GM19397 (cell line): ENCODE data around the gene PADI6.

Source experiments
- ATAC-seq: cut with Tn5 transposase; IDR thresholded peaks from one replicate; pipeline ENCODE4 v1.9.1; 2021; ENCODE audit warnings: mild to moderate bottlenecking, moderate library complexity; ENCODE audit not compliant: unreplicated experiment

Gene PADI6

DNA sequence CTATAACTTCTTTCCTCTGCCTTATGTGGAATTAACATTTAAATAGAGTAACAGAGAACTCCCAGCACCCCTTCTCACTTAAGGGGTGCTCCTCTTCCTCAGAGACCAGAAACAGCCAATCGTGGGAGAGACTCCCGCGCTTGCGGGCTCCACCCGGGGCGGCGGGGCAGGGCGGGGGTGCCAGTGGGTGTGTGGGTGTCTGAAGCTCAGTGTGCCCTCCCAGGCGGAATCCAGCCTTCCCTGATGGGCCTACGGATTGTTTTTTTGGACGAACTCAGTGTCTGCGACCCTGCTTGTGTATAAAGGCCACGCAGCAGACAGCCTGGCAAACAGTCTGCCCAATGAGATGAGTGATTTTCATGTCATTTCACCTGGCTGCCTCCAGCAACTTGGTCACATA is 61.3 kb downstream of the PADI6 start:
- no peak for ATAC-seq

DNA sequence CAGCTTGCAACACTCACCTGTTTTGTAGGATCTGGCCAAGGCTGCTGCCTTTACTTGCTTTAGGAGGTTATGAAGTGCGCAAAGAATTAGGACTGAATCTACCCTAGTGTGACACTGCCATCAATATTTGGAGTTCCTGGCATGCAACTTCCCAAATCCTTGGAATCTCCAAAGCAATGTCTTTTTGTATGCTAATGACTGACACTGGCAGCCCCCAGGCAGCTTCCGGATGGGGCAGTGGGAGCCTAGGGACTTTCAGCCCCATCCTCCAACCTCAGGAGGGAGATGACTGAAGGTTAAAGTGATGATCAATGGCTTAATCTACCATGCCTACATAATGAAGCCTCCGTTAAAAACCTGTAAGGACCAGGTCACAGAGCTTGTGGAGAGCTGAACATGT is 62.0 kb downstream of the PADI6 start:
- no peak for ATAC-seq

DNA sequence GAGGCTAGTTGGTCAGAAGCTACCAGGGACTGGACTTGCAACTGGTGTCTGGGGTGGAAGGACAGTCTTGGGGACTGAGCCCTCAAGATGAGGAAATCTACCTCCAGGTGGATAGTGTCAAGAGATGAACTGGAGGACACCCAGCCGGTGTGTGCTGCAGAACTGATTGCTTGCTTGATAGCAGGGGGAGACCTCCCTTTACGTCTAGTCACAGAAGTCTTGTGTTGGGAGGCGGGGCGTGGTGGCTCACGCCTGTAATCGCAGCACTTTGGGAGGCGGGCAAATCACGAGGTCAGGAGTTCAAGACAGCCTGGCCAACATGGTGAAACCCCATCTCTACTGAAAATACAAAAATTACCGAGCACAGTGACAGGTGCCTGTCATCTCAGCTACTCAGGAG is 62.6 kb downstream of the PADI6 start:
- ATAC-seq: no peak

DNA sequence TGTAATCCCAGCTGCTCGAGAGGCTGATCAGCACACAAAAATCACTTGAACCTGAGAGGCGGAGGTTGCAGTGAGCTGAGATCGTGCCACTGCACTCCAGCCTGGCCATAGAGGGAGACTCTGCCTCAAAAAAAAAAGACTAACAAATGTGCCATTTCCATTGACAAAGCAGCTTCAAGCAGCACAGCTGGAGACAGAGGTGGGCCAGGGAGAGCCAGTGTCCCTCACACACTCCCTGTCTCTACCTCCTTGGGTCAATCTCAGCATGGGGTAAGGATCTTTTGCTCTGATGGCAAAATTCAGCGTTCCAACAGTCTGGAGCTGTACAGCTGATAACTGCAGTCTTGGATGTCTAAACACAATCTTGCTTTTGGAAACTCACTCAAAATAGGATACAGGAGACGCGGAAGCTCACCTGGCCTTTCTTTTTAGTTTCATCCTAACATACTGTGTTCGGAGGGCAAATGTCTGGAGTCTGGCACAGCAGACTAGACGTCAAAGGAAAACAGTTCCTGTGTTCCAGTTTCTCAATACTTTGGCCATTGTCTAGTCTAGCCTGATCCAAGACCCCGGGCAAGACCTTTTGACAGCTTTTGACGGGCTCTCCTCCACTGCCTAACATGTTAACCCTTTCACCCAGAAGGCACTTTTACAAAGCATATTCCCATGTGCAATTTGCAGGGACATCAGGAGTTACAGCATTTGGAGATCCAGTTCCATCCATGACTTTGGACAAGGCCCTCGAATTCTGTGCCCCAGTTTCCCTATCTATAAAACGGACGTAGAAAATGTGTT is 64.6 kb downstream of the PADI6 start:
- no peak for ATAC-seq

DNA sequence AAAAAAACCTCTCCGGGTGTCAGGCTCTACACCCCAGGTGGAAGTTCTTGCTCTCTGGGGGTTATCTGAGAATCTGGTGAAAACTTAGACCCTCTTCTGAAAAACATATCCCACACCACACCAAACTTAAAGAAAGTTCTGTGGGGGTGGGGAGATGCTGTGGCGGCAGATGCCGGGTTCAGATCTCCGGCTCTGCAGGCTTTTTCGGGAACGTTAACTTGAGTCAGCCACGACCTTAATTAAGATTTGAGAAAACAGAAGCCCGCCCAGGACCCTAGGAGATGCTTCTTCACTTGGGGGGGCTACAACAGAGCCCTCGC is 65.2 kb downstream of the PADI6 start:
- ATAC-seq: no peak

DNA sequence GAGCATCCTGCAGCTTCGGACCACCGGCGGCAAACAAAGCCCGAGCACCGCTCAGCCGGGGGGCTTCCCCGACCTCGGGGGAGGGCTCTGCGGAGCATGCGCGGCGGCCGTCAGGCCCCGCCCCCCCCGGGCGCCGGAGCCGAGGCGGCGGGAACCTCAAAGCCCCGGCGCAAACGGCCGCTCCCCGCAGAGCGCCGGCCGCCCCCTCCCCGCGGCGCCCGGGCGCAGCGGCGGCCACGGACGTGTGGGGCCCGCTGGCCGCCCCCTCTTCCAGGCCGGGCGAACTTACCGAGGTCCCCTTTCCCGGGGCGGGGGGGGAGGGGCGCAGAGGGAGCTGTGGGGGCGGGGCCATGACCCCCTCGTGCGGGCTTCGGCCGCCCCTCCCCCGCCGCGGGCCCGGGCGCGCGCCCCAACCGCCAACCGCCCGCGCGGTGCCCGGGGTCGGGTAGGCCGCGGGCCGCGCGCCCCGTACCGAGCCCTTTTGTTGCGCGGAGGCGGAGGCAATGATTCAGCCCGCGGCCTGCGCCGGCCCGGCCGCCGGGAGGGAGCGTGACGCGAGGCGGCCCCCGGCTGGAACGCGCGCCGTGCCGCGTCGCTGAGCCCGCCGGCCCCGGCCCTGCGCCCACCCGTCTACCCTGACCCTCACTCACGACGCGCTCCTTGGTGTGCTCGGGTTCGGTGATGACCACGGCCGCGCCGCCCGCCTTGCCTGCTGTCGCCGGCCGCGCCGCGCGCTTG is 65.8 kb downstream of the PADI6 start:
- ATAC-seq: peak; percentile 46

DNA sequence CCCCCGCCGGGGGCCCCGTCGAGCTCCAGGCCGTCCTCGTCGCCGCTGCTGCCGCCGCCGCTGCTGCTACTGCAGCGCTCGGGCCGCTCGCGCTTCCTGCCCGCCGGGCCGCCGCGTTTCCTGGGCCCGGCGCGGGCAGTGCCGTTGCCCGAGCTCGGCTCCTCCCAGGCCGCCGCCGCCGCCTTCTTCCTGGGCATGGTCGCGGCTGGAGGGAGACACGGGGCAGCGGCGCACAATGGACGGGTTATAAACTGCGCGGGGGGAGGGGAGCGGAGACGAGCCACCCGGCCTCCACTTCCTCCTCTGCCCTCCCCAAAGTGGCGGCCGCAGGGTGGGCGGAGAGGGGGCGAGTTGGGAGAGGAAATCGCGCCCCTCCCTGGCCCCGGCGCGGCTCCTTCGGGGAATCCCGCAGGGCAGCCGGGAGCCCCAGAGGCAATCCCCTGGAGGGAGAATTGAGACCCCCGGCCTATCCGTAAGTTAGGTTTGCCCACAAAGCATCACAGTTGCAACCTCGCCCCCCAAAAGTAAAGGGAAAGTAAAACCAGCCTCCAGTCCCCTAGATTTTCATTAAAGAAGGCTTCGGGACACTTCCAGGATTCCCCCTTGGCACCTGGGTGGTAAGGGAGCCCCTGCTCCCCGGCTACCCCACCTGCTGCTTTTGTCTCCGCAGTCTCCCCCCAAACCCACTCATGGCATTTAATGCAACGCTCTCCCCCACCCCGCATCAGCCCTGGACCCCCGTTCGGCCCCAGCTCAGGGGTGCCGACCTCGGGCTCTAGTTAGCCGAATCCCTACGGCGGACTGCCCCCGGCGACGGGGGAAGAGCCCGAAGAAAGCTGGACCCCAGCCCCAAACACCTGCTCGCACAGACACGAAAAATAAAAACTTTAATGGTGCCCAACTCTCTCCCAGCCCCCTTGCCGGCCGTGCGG is 66.6 kb downstream of the PADI6 start:
- ATAC-seq: peak; percentile 35

DNA sequence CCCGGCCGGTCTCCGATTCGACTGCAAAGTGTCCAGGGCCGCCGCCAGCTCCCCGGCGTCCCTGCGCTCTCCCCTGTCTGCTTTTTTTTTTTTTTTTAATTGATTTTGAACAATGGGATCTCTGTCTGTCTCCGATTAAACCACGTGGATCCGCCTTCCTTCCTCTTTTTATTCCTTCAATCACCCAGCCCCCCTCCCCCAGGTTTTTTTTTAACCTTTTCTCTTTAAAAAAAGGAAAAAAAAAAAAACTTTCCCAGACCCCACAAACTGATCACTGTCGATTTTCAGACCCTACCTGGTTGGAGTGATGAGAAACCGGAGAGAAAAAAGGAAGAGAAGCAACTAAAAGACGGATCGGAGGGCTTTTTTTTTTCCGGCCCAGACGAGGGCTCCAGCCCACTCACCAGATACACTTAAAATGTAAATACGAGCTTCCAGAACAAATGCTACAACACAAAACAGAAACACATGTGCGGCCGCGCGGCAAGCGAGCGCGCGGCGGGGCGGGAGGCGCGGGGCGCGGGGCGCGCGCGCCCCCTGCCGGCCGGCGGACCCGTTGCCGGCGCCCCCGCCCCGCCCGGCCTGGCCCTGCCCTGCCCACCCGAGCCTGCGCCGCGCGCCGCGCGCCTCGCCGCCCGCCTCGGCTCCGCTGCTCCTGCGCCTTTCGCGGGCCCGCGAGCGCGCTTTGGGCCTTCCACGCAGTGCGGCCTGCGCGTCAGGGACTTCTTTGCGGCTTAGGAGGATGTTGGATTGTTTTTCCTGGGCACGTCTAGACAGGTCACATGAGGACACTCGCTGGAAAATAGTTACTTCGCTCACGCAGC is 67.5 kb downstream of the PADI6 start, which contains the start of gene RCC2:
TSS of gene RCC2 (minus strand) at position 428 of the 824 bp plus-strand sequence. CDS start 1,163 bp downstream, outside the sequence.
- peak; percentile 55 for ATAC-seq

DNA sequence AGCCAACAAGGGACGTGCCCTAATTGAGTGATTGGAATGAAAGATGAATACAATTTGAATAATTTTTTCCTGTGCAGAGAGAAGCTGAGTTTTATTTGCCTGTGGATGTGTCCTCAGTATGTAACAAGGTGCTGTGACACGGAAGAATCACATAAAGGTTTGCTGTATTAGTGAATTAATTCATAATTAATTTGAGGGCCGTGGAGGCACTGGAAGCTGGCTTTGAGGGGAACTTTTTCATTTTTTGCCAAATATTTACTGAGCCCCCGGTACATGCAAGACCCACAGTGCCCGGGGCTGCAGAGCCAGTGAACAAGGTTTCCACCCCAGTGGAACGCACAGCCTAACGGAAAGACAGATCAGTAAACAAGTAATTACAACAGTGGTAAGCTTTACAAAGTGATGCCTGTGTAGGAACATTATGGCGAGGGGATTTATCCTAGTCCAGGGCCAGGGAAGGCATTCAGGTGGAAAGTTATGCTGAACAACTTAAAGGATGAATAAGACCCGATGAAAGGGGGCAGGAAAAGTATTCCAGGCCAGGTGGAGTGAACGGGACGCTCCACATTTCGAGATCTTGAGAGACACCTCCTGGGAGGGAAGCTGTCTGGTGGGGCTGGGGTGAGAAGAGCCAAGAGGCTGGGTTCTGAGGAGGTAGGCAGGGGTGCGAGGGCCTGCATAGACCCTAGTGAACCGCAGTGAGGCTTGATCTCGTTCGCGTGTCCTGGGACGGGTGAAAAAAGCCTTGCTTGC is 68.3 kb downstream of the PADI6 start:
- ATAC-seq: no peak

DNA sequence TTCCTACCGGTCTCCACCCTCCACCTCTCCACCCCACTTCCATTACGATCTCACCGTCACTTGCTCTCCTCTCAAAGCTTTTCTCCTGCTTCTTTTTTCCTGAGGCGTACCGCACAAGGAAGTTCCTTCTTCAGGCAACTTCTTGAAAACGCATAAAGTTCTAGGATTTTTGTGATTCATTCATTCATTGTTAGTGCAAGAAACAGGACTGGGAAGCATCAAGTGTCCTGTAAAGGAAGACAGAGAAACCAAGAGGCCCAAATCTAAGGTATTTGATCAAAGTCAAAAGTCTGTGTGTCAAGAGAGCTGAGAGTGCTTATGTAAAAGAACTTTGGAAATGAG is 68.8 kb downstream of the PADI6 start:
- no peak for ATAC-seq

DNA sequence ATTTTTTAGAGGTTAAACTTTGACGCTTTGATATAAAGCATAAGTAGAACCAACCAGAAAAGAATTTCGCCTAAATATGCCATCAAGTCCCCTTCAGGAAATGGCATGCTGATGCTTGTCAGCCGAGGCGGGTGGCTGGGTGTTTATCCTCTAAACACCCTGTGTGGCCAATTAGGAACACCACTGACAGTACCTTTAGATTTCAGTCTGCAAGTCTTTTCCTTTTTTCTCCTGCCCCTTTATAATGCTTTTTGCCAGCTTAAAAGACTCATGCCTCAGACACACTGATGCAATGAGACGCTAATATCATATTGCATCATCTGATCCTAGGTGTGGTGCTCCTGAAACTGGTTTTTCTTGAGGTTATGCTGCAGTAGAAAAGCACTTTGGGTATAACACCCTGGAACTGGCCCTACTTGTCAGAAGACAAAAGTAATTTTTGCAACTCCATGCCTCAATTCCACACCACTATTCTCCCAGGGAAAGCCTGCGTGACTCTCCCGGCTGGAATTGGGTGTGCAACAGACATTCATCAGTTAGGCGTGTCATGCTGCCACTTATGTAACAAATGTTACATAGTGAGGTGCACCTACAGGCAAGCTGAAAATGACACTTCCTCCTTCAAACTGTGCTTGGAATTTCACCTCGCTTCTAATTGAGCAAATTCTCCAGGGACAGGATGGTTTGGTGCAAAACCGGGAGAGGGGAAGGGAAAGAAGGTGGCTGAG is 69.4 kb downstream of the PADI6 start:
- ATAC-seq: no peak

DNA sequence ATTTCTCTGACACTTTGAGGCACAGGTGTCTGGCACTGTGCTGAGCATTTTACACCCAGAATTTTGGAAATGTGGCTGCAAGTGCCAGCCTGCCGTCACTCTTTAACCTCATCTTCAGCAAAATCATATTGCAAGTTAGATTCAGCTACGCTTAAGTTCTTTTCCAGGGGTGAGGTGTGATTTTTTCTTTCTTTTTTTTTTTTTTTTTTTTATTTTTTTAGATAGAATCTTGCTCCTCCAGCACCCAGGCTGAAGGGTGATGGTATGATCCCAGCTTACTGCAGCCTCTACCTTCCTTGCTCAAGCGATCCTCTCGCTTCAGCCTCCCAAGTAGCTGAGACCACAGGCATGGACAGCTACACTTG is 70.0 kb downstream of the PADI6 start:
- ATAC-seq: no peak

DNA sequence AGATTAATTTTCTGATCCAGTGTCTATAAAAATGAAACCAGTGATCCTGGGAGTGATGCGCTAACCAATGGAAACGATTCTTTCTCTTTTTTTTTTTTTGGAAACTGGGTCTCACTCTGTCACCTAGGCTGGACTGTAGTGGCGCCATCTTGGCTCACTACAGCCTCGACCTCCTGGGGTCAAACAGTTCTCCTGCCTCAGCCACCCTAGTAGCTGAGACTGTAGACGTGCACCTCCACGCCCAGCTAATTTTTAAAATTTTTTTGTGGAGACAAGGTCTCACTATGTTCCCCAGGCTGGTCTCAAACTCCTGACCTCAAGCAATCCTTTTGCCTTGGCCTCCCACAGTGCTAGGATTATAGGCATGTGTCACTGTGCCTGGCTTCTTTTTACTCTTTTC is 70.8 kb downstream of the PADI6 start:
- no peak for ATAC-seq

DNA sequence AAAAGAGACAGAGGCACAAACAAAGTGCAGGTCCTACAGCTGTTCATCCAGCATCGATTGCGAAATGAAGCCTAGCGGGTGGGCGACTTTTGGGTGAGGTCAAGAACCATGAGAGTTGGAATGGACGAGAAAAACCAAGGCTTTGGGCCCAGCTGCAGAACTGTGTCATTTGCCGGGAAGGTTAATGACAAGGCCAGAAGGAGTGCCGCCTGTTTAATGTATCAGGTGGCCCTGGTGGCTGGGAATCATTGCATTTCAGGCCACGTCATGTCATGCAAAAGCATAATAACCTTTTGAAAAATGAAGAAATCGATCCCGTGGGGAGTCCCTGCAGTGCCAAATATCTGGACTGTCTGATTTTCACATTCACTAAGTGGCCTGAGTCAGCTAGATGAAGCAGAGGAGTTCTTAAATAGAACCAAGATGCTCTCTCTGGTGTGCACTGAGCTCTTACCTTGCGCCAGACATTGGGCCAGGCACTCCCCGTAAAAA is 75.6 kb downstream of the PADI6 start:
- ATAC-seq: no peak
